ENCODE results near the gene FAM120AOS.
A peak's percentile ranks its signal among the peaks of the same experiment; 100 is the strongest.

The FAM120AOS gene

GRCh38 chr9:93467462-93467861 is 14.1 kb upstream of the FAM120AOS start:
- no peak for DNase-seq (ENCODE audit: low read depth in 2 of 3, low spot score in 1 of 3)

- DNase-seq (ENCODE audit: low read depth in 2 of 3, low spot score in 1 of 3) = no peak
These were observed 13.7 kb upstream of the FAM120AOS start for GRCh38 chr9:93467062-93467416.

GRCh38 chr9:93466416-93467061 is 13.2 kb upstream of the FAM120AOS start:
- DNase-seq (ENCODE audit: low read depth in 2 of 3, low spot score in 1 of 3) = no peak

GRCh38 chr9:93465855-93466254 is 12.5 kb upstream of the FAM120AOS start:
- DNase-seq (ENCODE audit: low read depth in 2 of 3, low spot score in 1 of 3) = no peak

- no peak for DNase-seq (ENCODE audit: low read depth in 2 of 3, low spot score in 1 of 3)
These were observed 11.5 kb upstream of the FAM120AOS start for GRCh38 chr9:93464876-93465275.

- DNase-seq (ENCODE audit: low read depth in 2 of 3, low spot score in 1 of 3) = no peak
These were observed 11.0 kb upstream of the FAM120AOS start for GRCh38 chr9:93464395-93464794.

GRCh38 chr9:93463638-93464248 is 10.4 kb upstream of the FAM120AOS start:
- no peak for DNase-seq (ENCODE audit: low read depth in 2 of 3, low spot score in 1 of 3)

- no peak for DNase-seq (ENCODE audit: low read depth in 2 of 3, low spot score in 1 of 3)
These were observed 8.4 kb upstream of the FAM120AOS start for GRCh38 chr9:93461821-93462220.

GRCh38 chr9:93461414-93461743 is 8.0 kb upstream of the FAM120AOS start:
- no peak for DNase-seq (ENCODE audit: low read depth in 2 of 3, low spot score in 1 of 3)

- no peak for DNase-seq (ENCODE audit: low read depth in 2 of 3, low spot score in 1 of 3)
These were observed 7.5 kb upstream of the FAM120AOS start for GRCh38 chr9:93460689-93461413.

- no peak for DNase-seq (ENCODE audit: low read depth in 2 of 3, low spot score in 1 of 3)
These were observed 6.1 kb upstream of the FAM120AOS start for GRCh38 chr9:93459432-93459847.

- DNase-seq (ENCODE audit: low read depth in 2 of 3, low spot score in 1 of 3) = no peak
These were observed 5.3 kb upstream of the FAM120AOS start for GRCh38 chr9:93458712-93459111.

GRCh38 chr9:93457006-93457405 is 3.6 kb upstream of the FAM120AOS start:
- no peak for DNase-seq (ENCODE audit: low read depth in 2 of 3, low spot score in 1 of 3)

- no peak for DNase-seq (ENCODE audit: low read depth in 2 of 3, low spot score in 1 of 3)
These were observed 3.1 kb upstream of the FAM120AOS start for GRCh38 chr9:93456504-93456903.

GRCh38 chr9:93456022-93456421 is 2.6 kb upstream of the FAM120AOS start:
- DNase-seq (ENCODE audit: low read depth in 2 of 3, low spot score in 1 of 3) = no peak

GRCh38 chr9:93452710-93453046 is 703 bp downstream of the FAM120AOS start:
- no peak for DNase-seq (ENCODE audit: low read depth in 2 of 3, low spot score in 1 of 3)

GRCh38 chr9:93451849-93452709 is 1.3 kb downstream of the FAM120AOS start:
- peak; percentile 17 to 39 (median 24) for DNase-seq (ENCODE audit: low read depth in 2 of 3, low spot score in 1 of 3)

- peak; percentile 35 to 66 (median 52) for DNase-seq (ENCODE audit: low read depth in 2 of 3, low spot score in 1 of 3)
These were observed 2.2 kb downstream of the FAM120AOS start, which contains the start of gene FAM120A for GRCh38 chr9:93450945-93451815. TSS of gene FAM120A (plus strand) at chr9:93451685. CDS start at chr9:93451916, 231 bp downstream.

GRCh38 chr9:93447655-93448054 is 5.7 kb downstream of the FAM120AOS start:
- no peak for DNase-seq (ENCODE audit: low read depth in 2 of 3, low spot score in 1 of 3)

GRCh38 chr9:93446073-93446472 is 7.3 kb downstream of the FAM120AOS start:
- DNase-seq (ENCODE audit: low read depth in 2 of 3, low spot score in 1 of 3) = no peak
